Inferior parietal cortex (tissue), 1 donor: Measurements from ENCODE around the gene INPP4A.

Source experiments
- DNase-seq: peaks from one replicate; pipeline ENCODE4 v3.0.0-alpha.2; 2016; ENCODE audit errors: extremely low spot score

The INPP4A gene

DNA sequence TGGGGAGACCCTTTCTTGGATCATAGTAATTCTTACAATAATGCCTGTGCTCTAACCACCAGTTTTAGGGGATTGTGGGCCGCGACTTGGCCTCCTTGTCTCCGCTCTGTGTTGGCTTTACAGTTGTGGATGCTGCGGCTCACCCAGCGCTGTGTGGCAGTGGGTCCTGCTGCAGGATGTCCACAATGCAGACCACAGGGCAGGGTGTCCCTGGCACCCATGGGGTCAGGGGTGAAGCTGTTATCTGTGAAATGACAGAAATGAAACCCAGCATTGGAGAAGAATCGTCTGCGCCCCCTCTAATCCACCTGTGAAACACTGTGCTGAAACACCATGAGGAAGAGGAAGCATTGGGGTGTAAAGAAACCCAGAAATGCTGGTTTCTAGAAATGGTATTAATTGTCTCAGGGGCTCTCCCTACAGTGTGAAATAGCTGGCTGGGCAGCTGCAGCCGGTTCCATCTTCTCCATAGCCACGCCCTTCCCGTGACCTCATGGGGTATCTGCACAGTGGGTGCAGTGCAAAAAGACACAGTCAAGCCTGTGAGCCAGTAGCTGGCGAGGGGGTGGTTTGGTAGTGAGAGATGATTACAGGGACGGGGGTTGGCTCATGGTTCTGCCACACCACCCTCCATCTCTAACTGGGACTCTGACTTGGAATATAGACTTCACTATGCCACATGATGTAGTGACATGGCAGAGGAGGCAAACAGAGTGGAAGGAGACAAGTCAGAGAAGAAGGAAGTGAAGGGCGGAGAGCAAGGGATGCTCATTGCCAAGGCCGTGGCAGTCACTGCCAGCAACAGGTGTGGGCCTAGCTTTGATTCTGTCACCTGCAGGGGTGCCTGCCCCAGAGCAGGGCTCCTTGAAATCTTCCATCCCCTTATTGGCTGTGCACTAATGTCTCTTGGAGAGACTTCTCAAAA lies 16.2 kb downstream of the INPP4A start:
- DNase-seq, result no peak

DNA sequence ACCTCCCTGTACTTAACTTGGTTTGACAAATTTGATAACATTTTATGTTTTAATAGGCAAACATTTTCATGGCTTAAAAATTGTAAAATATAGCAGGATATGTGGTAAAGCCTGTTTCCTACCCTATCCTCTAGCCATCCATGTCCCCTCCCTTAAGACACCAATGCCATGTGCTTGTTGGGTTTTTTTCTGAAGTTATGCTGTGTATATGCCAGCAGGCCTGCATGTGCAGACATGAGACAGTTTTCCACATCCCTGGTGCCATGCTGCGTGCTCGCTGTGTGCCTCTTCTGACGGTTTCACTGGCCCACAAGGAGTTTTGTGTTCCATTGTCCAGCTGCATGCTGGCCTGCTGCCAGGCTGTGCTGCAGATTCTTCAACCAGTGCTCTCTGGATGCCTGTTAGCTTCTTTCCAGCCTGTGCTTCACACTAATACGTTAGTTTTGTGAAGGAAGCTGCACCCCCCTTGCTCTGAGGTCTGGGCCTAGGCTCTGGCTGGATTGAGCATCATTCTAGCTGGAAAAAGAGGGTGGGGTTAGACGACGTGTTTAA lies 16.9 kb downstream of the INPP4A start:
- DNase-seq, result peak; percentile 29

DNA sequence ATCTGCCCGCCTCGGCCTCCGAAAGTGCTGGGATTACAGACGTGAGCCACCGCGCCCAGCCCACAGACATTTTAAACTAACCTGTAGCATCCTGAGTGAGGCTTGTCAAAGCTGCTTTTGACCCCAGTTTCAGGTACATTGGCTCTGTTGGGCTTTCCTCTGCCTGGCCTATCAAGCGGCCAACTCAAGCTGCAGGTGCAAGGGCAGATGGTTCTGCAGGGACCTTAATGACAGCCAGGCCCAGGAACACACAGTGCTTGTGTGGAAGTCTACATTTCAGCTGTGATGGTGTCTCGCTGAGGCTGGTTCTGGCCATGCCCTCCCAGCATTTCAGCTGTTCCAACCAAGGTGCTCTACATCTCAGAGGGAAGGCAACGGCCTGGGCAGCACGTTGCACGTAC lies 18.4 kb downstream of the INPP4A start:
- DNase-seq, result no peak

DNA sequence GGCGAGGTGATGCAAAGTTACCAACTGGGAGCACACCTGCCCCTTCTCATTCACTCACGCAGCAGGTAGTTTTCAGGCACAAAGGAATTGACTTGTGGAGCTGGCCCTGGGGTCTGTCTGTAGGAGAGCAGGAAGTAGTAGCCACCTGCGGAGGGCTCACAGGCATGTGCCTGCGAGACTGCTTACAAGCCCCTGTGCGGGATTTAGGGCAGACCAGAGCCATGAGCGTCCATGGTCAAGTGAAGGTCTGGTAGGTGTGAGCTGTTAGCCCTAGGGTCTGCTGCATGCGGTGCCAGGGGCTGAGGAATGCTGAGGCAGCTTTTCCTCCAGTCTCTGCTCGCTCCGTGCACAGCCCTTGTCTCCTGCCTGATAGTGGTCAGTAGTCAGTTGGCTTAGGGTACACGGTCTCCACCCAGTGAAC lies 18.9 kb downstream of the INPP4A start:
- DNase-seq, result no peak

- no peak for DNase-seq
Measured at GRCh38 chr2:98463988-98464771, 19.5 kb downstream of the INPP4A start.

DNA sequence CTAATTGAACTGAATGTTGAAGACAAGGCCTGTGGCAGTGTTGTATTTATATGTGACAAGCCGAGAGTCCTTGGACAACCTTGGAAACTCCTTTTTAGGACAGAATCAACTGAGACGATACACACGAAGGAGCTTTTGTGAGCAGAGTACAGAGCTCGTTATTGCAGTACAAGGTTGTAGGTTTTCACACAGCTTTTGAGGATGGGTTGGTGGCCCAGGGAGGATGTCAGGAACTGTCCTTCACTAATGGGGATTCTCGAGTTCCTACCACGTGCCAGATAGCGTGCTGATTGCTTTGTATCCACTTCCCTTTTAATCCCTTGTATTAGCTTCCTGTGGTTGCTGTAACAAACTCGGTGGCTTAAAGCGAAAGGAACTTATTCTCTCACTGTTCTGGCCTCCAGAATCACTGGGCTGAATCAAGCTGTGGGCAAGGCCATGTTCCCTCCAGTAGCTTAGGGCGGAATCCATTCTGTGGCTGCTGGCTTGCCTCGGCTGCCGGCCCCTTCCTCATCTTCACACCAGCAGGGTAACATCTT lies 20.2 kb downstream of the INPP4A start:
- no peak for DNase-seq

GRCh38 chr2:98465456-98466226 lies 21.0 kb downstream of the INPP4A start:
- DNase-seq, result no peak

DNA sequence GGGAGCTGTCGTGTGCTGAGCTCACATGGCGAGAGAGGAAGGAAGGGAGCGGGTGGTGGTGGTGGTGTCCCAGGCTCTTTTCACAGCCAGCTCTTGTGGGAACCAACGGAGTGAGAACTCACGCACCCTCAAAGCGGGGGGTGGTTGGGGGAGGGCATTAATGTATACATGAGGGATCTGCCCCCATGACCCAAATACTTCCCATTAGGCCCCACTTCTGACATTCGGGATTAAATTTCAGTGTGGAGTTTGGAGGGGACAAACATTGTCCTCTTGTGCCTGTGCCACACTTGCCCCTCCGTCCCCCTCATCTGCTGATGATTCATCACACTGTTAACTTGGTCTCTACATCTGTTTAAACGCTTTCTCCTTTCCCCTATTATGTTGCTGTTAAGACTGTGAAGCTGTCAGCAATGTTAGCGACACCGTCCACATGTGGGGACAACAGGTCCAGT lies 22.5 kb downstream of the INPP4A start:
- no peak for DNase-seq

GRCh38 chr2:98467652-98468051 lies 23.0 kb downstream of the INPP4A start:
- DNase-seq, result no peak

- DNase-seq, result no peak
Measured at GRCh38 chr2:98468621-98469236, 24.1 kb downstream of the INPP4A start.

DNA sequence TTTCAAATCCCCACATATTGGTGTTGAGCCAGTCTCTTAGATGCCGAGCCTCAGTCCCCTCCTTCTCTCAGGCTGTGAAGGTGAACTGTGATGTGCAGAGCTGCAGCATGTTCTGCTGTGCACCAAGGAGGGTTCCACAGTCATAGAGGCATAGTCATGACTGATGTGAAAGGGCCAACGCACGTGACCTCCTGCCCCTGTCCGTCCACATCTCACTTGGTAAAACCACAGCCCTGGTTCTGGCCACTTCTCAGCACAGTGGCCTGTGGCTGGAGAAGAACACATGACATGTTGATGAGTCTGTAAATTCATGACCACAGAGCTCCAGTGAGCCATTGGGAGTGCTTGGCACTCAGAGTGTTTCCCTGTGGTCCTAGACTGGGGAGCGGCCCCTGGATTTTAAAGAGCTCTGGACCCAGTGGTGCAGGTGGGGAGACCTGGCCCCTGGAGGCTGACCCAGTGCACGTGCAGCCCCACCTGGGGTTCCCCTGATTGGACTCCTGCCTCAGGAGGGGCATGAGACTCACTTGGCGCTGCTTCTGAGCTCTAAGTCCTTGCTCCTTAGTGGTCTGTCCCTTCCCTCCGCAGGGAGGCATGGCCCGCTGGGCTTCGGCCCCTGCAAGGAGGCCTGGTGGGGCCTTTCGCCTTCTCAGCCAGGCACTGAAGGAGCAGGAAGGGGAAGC lies 25.3 kb downstream of the INPP4A start:
- no peak for DNase-seq

GRCh38 chr2:98470851-98471255 lies 26.2 kb downstream of the INPP4A start:
- no peak for DNase-seq

DNA sequence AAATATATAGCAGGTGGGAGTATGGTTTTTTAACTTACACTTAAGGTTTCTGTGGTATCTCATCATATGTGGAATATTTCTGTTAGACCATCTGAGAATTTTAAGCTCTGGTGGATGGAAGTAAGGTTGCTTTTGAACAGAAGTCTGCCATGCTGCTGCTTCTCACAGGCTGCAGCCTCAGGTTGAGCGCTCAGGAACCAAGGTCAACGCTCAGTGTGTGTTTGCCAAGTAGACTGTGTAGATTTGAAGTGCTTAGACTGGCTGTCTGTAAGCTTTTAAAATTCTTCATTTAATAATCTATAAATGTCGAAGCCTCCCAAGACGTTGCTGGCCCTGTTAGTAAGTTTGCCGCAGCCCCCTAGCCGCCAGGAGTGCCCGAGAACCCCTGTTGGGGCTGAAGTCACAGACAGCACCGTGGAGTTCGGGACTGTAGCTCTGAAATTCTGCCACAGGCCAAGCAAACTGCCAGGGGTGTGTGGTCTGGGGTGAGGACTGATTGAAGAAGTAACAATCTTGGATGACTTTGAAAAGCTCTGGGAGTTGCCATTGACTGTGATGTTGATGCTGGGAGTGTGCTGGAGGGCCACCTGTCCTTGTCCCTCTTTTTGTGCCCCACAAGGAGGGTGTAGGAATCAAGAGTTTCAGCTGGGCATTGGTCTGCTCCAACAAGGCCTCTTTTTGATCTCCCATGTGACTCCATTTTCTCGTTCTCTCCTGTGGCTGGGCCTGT lies 26.9 kb downstream of the INPP4A start:
- no peak for DNase-seq

DNA sequence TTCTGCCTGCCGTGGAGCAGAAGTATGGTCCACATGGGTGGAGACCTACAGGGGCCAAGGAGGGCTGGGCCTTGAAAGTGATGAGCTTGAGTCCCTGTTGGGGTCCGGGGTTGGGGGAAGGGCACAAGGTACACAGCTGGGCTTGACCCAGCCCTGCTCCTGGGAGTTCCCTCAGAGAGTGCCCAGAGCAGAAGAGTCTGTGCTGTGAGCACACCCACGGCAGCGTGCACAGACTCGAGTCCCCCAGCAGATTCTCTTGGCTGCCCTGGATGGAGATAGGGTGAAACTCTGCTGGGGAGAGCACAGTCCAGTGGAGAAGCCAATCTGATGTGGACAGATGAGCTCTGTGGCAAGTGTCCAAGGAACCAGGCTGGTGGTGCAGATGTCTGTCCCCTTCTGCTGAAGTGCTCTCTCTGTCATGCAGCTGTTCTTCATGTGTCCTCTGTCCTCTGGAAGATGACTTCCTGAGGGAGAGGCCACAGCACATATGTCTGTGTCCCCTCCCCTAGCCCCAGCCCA lies 27.5 kb downstream of the INPP4A start:
- DNase-seq, result no peak

GRCh38 chr2:98472961-98473746 lies 28.5 kb downstream of the INPP4A start:
- no peak for DNase-seq

- no peak for DNase-seq
Measured at GRCh38 chr2:98473995-98474780, 29.5 kb downstream of the INPP4A start.

DNA sequence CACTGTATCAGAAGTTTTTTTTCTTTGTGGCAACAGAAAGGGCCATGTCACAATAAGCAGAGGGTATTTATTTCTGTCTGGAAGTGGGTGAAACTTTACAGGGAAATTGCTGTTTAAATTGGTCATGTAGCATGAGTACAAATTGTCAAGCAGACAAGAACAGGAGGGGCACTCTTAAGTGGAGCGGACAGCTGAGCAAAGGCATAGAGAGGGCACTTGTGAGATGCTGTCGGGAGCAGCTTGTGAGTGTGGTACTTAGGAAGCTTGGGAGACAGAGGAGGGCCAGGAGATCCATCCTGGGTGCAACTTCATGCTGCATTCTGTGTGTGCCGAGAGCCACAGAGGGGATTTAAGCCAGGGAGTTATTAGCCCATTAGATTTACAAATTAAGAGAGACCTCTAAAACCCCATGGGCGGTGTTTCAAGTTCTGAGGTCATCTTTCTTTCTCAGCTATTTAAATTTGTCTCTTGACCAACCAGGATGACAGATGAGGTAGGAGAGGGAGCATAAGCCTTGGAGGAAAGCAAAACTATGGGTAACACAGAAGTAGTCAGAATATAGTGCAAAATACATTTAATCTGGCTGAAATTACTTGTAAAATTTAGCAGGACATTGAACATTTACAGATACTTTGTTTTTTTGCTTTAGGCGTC lies 30.4 kb downstream of the INPP4A start:
- DNase-seq, result no peak
